Measurements from ENCODE around the gene LRRC8C. TPM values are rescaled to one million over a fixed set of nuclear protein-coding genes. Genes with fewer than 3 reads are reported as not detected.
"Not testable (repeated sequence)": the region's sequence is repeated elsewhere in the genome, so short reads cannot be mapped to it uniquely, and the experiment has no call there.

The LRRC8C gene
- total RNA-seq, 1 experiment from 2014 or later = 4.4 TPM

DNA sequence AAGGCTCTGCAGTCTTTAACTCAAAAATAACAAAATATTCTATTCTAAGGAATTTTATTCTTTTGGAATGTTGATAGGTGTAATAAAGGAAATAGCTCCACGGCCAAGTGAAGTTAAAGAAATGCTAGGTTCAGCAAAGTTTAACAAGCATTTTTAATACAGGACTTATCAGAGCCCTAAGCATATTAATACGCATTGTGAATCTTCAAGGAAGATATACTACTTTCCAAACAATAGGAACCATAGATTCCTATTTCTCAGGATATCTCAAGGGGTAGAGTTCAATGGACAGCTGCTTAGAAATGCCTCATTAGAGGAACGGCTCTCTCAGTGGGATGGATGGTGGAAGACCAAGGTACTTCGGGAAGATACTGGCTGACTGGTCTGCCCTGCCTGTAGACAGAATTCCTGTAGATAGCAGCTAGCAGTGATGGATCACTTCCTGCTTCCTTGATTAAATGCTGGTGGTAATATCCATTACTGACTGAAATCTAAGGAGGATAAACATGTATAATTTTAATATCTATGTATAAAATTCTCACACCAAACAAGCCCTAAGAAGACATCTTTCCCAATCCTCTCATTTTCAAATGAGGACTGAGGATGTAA is 8.1 kb upstream of the LRRC8C start:
- Mint-ChIP-seq H3K27me3 (ENCODE audit: insufficient read depth, unreplicated experiment) (no peaks in the 10 kb centered on the region), H3K27ac (ENCODE audit: low read depth, unreplicated experiment) (no peak overlapping the region), H3K36me3 (ENCODE audit: insufficient read depth, unreplicated experiment) (no peaks in the 10 kb centered on the region), H3K9me3 (ENCODE audit: unreplicated experiment) (no peaks in the 10 kb centered on the region), H3K4me1 (ENCODE audit: insufficient read depth, unreplicated experiment) (no peaks in the 10 kb centered on the region), H3K4me3 (ENCODE audit: unreplicated experiment) (no peak overlapping the region)
- TF ChIP-seq, protein P1, sequence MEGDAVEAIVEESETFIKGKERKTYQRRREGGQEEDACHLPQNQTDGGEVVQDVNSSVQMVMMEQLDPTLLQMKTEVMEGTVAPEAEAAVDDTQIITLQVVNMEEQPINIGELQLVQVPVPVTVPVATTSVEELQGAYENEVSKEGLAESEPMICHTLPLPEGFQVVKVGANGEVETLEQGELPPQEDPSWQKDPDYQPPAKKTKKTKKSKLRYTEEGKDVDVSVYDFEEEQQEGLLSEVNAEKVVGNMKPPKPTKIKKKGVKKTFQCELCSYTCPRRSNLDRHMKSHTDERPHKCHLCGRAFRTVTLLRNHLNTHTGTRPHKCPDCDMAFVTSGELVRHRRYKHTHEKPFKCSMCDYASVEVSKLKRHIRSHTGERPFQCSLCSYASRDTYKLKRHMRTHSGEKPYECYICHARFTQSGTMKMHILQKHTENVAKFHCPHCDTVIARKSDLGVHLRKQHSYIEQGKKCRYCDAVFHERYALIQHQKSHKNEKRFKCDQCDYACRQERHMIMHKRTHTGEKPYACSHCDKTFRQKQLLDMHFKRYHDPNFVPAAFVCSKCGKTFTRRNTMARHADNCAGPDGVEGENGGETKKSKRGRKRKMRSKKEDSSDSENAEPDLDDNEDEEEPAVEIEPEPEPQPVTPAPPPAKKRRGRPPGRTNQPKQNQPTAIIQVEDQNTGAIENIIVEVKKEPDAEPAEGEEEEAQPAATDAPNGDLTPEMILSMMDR (IDR thresholded peaks at IDR 0.05; ENCODE audit: unreplicated experiment) = no peak
- POLR2A ChIA-PET = interaction anchor here (0.6 to 0.7 kb wide), 2 partner anchors 9 to 68 kb away, joined by 3 read pairs; no protein-coding TSS in a partner anchor
- DNase-seq (ENCODE audit: unreplicated experiment) = no peak
- CTCF ChIA-PET = interaction anchor here (0.6 to 6.1 kb wide), 6 partner anchors 20 to 603 kb away, joined by 3 to 39 read pairs (median 4); no protein-coding TSS in a partner anchor
- BruUV-seq (replicated peaks) = no TSS peak
- intact Hi-C loops (cut with micrococcal nuclease) = no loop called here

DNA sequence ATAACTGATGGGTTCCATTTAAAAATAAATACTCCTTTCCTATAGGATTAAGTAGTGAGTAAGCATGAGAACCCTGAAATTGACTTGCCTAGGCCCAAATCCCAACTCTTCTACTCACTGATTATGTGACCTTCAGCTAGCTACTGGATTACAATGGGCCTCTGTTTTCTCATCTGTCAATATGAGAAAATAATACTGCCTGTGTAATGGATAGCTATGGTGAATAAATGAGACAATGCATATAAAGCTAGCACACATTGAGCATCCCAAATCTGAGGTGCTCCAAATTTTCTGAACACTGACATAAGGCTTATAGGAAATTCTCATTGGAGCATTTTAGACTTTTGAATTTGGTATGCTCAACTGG is 5.3 kb upstream of the LRRC8C start:
- Mint-ChIP-seq H3K27ac (ENCODE audit: low read depth, unreplicated experiment) (no peak overlapping the region), H3K4me1 (ENCODE audit: insufficient read depth, unreplicated experiment) (no peaks in the 10 kb centered on the region), H3K9me3 (ENCODE audit: unreplicated experiment) (no peaks in the 10 kb centered on the region), H3K36me3 (ENCODE audit: insufficient read depth, unreplicated experiment) (no peaks in the 10 kb centered on the region), H3K4me3 (ENCODE audit: unreplicated experiment) (no peak overlapping the region), H3K27me3 (ENCODE audit: insufficient read depth, unreplicated experiment) (no peaks in the 10 kb centered on the region)
- TF ChIP-seq, protein P1 (IDR thresholded peaks at IDR 0.05; ENCODE audit: unreplicated experiment) = no peak
- CTCF ChIA-PET = interaction anchor here (1.1 to 6.1 kb wide), 3 partner anchors 11 to 136 kb away, joined by 3 to 39 read pairs (median 5); no protein-coding TSS in a partner anchor
- no TSS peak for BruUV-seq (replicated peaks)
- POLR2A ChIA-PET = interaction anchor here (0.6 to 1.8 kb wide), 3 partner anchors 11 to 31 kb away, joined by 3 to 11 read pairs (median 4); no protein-coding TSS in a partner anchor
- intact Hi-C loops (cut with micrococcal nuclease) = no loop called here
- DNase-seq (ENCODE audit: unreplicated experiment) = no peak

DNA sequence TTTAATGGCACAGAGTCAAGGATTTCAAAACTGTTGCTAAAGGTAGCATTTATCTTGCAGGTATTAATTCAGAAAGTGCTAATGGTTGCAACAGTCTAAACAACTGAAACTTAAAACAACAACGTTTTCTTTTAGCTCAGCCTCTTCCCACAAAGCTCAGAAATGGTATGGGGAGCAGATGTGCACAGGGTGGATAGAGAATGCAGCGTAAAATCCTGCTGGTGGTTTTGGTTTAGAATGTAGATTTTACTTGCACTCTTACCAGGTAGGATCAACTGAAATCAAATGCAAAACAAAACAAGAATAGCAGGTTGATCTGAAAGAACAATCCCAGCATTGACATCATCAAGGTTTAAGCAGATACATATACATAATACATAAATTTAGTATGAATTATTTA is 3.8 kb upstream of the LRRC8C start:
- no TSS peak for BruUV-seq (replicated peaks)
- Mint-ChIP-seq H3K27me3 (ENCODE audit: insufficient read depth, unreplicated experiment) (no peaks in the 10 kb centered on the region), H3K27ac (ENCODE audit: low read depth, unreplicated experiment) (no peak overlapping the region), H3K9me3 (ENCODE audit: unreplicated experiment) (no peaks in the 10 kb centered on the region), H3K4me3 (ENCODE audit: unreplicated experiment) (no peak overlapping the region), H3K4me1 (ENCODE audit: insufficient read depth, unreplicated experiment) (no peaks in the 10 kb centered on the region), H3K36me3 (ENCODE audit: insufficient read depth, unreplicated experiment) (no peaks in the 10 kb centered on the region)
- TF ChIP-seq, protein P1 (IDR thresholded peaks at IDR 0.05; ENCODE audit: unreplicated experiment) = no peak
- ChIA-PET POLR2A (interaction anchor here (0.6 kb wide), 1 partner anchor 12 kb away, joined by 3 read pairs; no protein-coding TSS in a partner anchor), CTCF (interaction anchor here (0.8 to 7.5 kb wide), 4 partner anchors 134 to 379 kb away, joined by 3 to 93 read pairs (median 8); no protein-coding TSS in a partner anchor)
- intact Hi-C loops (cut with micrococcal nuclease) = no loop called here
- no peak for DNase-seq (ENCODE audit: unreplicated experiment)

DNA sequence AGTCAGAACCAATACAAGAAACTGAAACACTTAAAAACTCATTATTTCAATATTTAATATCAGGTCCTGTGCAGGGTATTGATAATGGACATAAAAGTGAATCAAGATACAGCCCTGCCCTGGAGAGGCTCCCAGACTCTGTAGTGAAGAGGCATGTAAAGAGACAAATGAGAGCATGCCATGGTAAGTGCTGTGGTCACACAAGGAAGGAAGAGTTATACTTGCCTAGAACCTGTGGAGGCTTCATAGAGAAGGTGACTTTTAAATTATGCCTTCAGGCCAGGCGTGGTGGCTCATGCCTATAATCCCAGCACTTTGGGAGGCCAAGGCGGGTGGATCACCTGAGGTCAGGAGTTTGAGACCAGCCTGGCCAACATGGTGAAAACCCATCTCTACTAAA is 3.3 kb upstream of the LRRC8C start:
- H3K27me3 Mint-ChIP-seq (ENCODE audit: insufficient read depth, unreplicated experiment); H3K4me3 Mint-ChIP-seq (ENCODE audit: unreplicated experiment); intact Hi-C loops (cut with micrococcal nuclease); H3K36me3 Mint-ChIP-seq (ENCODE audit: insufficient read depth, unreplicated experiment); H3K9me3 Mint-ChIP-seq (ENCODE audit: unreplicated experiment); H3K4me1 Mint-ChIP-seq (ENCODE audit: insufficient read depth, unreplicated experiment); DNase-seq (ENCODE audit: unreplicated experiment); BruUV-seq (replicated peaks); H3K27ac Mint-ChIP-seq (ENCODE audit: low read depth, unreplicated experiment): not testable (repeated sequence)
- POLR2A ChIA-PET = interaction anchor here (0.6 kb wide), 1 partner anchor 13 kb away, joined by 3 read pairs; no protein-coding TSS in a partner anchor
- CTCF ChIA-PET = interaction anchor here (1.0 to 7.5 kb wide), 5 partner anchors 12 to 358 kb away, joined by 3 to 93 read pairs (median 10); no protein-coding TSS in a partner anchor

All from MCF 10A (cell line).